GM21825 (cell line): ENCODE measurements around the gene TLK1.
"Not testable (repeated sequence)": the region's sequence is repeated elsewhere in the genome, so short reads cannot be mapped to it uniquely, and the experiment has no call there.

Experiments used
- ATAC-seq: cut with Tn5 transposase; IDR thresholded peaks from one replicate; pipeline ENCODE4 v1.9.1; 2021; ENCODE audit warnings: mild to moderate bottlenecking, moderate library complexity; ENCODE audit not compliant: unreplicated experiment

TLK1 gene

DNA sequence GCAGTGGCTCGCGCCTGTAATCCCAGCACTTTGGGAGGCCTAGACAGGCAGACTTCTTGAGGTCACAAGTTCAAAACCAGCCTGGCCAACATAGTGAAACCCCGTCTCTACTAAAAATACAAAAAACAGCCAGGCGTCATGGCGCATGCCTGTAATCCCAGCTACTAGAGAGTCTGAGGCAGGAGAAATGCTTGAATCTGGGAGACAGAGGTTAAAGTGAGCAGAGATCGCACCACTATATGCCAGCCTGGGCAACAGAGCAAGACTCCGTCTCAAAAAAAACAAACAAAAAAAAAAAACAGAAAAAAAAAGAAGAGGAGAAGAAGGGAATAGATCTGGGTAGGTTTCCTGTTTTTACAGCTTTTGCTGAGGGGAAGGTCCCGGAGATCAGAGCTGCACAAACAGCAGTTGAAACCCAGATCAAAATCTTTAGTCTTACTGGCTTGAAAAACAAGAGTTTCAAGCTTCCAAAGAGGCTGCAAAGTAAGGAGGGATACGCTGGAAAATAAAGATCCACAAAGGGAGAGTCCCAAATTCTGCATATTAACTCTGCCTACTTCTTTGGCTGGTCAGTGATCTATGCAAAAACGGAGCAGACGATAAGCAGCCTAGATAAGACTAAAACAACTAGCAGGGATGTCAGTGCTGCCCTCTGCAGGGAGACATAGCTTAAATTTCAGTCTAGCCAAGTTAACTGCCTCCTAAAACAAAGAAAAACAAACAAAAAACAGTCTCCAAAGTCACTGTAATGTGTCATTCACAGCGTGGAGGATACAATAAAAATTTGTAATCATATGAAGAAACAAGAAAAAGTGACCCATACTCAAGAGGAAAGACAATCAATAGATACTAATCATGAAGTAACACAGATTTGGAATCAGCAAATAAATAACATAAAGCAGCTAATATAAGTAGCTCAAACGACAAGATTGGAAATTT lies 74.1 kb downstream of the TLK1 start:
- ATAC-seq, result no peak

DNA sequence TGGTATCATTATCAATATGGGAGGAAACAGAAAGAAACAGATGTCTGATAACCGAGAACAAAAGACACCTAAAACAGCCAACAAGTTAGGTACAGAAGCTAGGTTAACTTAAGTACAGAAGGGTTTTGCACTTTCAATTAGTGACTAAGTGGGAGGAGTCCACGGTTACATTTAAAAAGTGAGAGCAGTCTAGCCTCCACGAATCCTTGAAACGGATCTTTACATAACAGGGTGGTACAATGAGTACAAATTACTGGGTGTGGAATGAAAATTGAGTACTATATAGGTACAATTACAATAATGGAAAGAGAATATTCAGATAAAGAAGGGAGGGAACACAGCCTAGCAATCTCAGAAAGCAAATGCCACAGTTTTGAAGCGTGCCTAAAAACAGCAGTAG lies 76.6 kb downstream of the TLK1 start:
- ATAC-seq, result no peak

DNA sequence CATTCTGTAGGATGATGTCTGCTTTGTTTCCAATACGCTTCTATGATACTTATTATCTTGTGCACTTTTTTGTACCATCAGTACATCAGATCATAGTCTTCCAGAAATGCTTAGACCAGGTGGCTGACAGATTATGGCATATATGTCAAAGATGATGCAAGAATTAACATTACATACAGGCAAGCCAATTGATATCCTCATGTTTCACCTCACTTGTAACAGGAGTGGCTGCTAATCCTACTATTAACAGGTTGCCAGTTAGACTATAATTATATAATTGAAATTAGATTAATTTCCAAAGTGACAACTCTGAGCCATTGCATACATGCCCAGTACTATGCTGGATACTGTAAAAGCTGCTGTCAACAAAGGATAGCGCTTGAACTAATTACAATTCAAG lies 77.2 kb downstream of the TLK1 start:
- ATAC-seq, result no peak

DNA sequence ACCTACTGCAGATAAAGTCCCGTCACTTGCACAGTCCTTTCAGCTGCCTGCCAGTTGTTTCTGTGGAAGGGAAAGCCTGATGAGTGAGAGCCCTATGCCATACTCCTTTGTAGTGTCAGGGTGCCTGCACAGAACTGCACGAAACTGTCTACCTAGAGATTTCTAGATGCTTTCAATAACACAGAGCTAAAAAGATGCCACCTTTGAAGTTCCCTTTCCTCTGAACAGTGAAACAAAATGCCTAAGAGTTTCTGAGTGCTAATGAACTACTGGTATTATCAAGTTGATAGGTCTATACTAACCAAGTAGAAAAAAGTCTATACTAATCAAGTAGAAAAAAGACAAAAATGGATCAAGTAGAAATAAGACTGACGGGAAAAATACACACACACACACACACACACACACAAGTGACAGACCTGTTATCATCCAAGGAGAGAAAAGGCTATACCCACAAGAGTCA lies 79.0 kb downstream of the TLK1 start:
- no peak for ATAC-seq

DNA sequence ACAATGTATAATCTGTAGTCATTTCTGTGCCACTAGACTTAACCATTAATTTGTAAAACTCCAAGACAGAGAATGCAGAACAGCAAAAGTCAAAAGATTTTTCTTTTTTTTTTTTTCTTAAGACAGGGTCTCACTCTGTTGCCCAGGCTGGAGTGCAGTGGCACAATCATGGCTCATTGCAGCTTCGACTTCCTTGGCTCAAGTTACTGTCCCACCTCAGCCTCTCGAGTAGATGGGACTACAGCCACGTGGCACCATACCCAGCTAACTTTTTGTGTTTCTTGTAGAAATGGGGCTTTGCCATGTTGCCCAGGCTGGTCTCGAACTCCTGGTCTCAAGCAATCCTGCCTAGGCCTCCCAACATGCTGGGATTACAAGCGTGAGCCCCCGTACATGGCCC lies 80.1 kb downstream of the TLK1 start:
- ATAC-seq, result no peak

DNA sequence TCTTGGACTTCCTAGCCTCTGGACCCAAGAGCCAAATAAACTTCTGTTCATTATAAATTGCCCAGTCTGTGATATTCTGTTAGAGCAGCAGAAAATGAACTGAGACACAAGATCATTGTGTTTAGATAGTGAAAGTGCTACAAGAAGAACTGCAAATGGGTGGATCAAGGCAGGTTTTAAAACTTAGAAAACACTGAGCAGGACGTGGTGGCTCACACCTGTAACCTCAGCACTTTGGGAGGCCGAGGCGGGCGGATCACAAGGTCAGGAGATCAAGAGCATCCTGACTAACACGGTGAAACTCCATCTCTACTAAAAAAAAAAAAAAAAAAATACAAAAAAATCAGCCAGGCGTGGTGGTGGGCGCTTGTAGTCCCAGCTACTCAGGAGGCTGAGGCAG lies 84.3 kb downstream of the TLK1 start:
- not testable (repeated sequence) for ATAC-seq

DNA sequence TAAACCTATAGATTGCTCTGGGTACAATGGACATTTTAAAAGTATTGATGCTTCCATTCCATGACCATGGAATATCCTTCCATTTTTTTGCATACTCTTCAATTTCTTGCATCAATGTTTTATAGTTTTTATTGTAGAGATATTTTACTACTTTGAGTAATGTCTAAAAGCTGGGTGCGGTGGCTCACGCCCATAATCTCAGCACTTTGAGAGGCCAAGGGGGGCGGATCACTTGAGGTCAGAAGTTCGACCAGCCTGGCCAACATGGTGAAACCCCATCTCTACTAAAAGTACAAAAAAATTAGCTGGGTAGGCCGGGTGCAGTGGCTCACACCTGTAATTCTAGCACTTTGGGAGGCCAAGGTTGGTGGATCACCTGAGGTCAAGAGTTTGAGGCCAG lies 88.5 kb downstream of the TLK1 start:
- ATAC-seq, result no peak

DNA sequence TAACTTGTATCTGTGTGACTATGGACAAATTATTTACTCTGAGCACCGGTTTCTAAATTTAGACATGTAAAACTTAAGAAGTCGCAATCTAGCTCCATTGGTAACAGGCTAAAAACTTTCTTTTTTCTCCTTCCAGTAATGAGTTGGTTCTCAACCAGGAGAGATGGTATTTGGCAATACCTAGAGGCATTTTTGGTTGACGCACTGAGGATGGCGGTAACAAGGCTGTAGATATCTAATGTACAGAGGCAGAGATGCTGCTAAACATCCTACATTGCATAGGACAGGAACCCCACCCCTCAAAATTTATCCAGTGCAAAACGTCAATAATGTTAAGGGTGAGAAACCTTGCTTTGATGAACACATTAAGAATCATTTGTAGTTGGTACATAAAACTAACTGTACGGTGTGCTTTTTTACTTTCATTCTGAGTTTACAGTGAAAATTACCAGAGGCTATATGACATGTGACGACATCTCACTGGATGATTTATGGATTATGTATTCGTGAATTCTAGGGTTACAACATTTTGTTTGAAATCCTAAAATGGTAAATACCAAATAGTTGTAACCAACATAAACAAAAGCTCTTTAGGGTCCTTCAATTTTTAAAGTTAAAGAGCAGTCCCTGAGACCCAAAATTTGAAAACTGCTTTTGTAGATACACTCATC lies 91.3 kb downstream of the TLK1 start:
- no peak for ATAC-seq

DNA sequence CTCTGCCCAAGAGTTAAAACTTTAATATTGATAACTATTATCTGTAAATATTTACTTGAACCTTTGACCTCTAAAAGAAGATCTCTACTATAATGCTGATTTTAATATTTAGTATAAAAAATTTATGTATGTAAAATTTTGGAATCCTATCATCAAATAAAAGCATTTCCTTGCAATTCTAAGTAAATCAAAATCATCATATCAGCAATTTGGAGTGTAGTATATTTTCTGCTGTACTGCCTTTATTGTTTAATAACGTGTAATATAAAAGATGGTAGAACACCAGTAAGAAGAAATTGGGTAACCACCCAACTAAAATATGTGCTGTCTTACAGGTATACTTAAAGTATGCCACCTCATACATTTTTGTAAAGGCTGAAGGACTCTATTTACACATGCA lies 94.6 kb downstream of the TLK1 start:
- no peak for ATAC-seq

DNA sequence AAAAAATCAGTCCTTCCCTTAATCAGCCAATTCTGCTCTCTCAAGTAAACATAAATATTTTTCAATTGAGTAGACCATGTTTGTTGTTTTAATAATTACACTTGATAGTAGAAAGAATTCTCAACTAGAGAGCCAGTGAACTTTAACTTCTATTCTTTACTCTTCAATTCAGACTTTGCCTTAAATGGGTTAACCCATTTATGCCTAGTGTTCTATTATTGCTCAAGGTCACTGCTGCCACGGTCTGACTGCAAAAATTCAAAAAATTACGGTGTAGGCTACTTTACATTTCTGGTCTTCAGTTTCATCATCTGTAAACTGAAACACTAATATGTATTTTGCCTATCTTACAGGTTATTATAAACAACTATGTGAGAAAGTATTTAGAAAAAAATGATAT lies 103.1 kb downstream of the TLK1 start:
- ATAC-seq, result no peak

DNA sequence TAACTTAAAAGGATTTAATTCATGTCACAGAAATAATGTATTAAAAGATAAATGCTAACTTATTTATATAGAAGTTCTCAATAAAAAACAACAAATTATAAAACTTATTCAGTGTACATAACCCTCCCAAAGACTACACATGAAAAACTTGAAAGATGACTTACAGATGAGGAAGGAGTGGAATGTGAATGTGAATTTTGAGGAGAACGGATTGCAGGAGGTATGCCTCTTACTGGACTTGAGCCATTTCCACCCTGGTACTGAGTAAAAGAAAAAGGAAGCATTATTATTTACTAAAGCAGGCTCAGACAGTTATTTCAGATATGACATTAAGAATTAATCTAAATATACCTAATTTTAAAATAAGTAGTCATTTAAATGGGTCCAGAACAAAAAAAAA lies 104.4 kb downstream of the TLK1 start:
- ATAC-seq, result no peak

DNA sequence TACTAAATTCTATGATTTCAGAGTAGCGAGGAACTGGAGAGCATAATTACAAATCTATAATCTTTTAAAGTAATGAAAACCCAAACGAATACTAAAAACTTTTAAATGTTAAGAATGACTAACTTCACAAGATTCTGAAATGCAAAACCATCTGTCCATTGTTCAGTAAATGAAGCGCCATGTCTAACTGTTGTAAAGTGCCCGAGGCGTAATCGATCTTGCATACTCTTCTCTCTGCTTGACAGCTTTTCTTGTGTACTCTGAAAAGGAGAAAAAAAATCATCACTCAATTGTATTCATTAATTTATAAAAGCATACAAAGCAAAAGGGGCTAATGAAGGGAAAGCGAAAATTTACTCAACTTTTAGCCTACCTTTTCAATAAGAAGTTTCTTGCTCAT lies 111.0 kb downstream of the TLK1 start:
- ATAC-seq, result no peak

DNA sequence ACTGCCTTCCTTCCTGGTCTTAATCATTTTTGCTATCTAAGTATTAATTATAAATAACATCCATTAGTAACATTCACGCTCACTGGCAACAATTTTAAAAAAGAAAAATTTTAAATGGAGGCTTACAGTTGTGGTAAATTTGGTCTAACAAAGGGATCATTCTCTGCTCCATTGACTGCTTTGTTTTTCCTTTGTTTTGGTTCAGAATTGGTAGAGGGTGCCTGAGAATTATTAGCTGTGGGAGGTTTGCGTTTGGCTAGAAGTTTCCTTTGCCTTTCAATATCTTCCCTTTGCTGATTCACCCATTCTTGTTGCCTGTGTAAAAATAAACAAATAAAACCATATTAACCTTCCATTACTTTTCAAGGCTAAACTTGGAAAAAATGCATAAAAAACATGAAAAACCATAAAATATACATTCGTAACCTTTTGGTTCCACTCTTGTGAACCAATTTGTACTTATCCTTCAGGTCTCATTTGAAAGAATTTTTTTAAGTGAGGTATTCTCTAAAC lies 114.6 kb downstream of the TLK1 start:
- no peak for ATAC-seq

DNA sequence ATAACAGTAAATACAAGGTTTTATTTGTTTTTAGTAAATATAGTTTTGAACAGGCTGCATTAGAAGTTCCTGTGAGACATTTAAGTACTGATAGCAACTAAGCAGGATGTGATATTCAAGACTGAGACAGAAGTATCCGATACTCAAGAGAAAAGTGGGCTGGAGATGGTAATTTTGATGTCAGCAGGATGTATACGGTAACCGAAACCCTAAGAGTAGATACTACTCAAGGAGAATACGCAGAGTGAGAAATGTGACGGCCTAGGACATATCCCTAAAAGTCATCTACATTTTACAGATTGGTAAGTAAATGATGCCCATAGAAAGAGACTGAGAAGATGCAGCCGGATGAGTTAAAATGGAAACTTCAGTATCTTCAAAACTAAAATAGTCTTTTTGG lies 116.3 kb downstream of the TLK1 start:
- no peak for ATAC-seq

DNA sequence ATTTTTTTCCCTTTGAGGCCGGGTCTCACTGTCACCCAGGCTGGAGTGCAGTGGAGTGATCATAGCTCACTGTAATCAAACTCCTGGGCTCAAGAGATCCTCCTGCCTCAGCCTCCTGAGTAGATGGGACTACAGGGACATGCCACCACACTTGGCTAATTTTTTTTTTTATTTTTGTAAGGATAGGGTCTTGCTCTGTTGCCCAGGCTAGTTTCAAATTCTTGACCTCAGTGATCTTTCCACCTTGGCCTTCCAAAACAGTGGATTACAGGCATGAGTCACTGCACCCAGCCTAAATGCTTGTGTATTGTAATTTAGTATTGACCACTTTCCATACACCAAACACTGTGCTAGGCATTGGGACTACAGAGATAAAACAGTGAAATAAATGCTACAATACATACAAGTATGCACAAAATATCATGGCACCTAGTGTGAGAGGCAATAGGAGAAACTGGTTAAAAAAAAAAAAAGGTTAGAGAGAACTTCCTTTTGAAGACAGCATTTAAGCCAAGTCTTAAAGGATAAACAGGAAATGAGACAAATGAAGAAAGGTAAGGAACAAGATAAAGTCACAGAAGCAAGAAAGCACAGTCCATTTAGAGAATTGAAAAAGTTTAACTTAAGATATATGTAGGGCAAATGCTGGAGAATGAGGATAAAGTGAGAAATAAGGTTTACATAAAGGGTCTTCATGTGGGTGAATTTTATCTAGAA lies 118.3 kb downstream of the TLK1 start:
- no peak for ATAC-seq

DNA sequence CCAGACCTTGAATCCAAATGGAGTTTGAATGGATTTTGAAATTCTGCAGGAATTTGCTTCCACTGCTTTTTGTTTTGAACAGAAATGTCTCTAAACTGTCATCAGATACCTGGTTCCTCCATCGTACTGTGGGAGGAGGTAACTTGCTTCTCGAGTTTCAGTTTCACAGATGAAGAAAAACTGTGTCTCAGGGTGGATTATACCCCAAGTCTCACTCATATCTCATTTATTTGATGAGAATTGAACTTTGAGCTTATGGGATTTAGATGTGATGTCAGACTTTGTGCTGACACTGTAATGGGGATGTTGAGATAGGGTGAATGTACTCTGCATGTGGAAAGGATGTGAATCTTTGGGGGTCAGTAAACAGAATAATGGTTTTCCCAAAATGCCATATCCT lies 124.2 kb downstream of the TLK1 start:
- no peak for ATAC-seq

DNA sequence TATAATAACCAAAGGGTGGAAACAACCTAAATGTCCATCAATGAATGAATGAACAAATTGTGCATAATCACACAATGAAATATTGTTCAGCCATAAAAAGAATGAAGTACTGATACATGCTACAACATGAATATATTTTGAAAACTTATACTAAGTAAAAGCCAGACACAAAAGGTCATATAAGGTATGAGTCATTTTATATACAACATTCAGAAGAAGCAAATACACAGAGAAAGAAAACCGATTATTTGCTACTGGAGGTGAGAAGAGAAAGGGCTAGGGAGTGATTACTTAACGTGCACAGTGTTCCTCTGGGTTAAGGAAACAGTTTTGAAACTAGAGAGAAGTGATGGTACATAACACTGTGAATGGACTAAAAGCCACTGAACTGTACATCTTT lies 126.4 kb downstream of the TLK1 start:
- ATAC-seq, result no peak

DNA sequence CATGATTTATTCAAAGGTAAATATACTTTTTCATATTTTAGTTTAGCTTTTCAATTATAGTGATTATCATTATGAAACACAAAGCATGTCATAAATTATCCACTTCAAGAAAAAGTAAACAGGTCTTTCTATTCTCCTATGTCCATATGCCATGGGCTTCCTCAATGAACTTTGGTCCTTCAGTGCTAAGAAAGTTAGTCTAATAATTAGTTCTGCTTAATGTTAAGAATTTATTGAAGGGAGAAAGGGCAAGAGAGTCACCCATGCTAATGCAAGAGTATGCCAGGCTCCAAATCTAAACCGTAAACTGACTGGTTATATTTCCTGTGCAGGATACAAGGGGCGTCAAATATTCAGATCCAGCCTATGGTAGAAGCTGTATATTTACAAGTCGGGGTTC lies 135.5 kb downstream of the TLK1 start:
- ATAC-seq, result no peak

DNA sequence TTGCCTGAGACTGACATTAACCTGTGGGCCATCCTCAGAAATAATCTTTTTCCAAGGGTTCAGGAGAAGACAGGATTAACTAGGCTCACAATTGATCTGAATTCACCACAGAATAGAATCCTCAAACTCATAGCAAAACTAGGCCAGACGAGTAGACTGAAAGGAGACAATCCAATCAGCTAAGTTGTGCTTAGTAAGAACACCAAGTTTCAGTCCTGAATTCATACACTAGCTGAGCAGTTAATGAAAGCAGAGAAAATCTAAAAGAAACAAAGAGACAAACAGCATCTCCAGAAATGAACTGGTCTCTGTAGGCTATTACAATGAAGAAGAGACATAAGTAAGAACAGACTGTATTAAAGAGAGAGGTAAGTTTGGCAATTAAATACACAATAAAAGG lies 142.2 kb downstream of the TLK1 start:
- ATAC-seq, result no peak

DNA sequence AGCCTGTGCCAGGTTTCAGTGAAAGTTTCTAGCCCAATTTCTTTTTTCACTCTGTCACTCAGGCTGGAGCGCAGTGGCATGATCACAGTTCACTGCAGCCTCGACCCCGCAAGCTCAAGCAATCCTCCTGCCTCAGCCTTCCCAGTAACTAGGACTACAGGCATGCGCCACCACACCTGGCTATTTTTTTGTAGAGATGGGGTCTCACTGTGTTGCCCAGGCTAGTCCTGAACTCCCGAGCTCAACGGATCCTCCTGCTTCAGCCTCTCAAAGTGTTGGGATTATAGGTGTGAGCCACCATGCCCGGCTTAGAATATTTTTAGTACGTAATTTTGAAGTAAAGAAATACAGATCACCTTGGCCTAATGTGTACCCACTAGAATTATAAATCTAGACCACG lies 144.6 kb downstream of the TLK1 start:
- ATAC-seq, result no peak

DNA sequence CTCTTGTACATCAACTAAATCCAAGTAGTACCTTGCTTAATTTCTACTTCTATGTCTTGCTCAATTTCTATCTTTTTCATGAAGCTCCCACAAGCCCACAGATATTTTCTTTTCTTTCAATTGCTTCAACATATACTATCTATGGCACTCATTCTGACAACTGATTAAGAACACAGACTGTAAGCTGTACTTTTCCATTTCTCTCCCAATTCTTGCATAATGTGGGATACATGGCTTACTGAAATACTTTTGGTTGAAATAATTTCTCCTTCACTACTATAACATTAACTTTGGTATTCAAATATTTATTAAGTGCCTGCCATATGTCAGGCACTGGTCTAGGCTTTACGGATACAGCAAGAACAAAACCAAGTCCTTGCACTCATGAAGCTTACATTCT lies 146.8 kb downstream of the TLK1 start:
- ATAC-seq, result no peak
